Esophagus muscularis mucosa (tissue), 4 donors: ENCODE measurements around the gene BMP5. TPM values are rescaled to one million over a fixed set of nuclear protein-coding genes. Genes with fewer than 3 reads are reported as not detected.

Source experiments
- DNase-seq: peaks from one replicate; pipeline ENCODE4 v3.0.0-alpha.2; 2017; ENCODE audit errors: extremely low spot score
- H3K27ac ChIP-seq, 4 donors: fragments of 200-600 bp; sonication (generic); replicated peaks in 1 of 4; 1 replicate in 3 of 4; 2 replicates in 1 of 4; pipeline ENCODE4 v1.5.1; 2016 to 2019; ENCODE audit warnings: mild to moderate bottlenecking in 1 of 4
- H3K27me3 ChIP-seq, 4 donors: fragments of 200-600 bp; sonication (generic); one replicate each; pipeline versions ENCODE4 v1.5.1 to v1.6.0; 2016 to 2019
- H3K36me3 ChIP-seq, 4 donors: fragments of 200-600 bp; sonication (generic); one replicate each; pipeline ENCODE4 v1.5.1; 2016 to 2019
- H3K4me1 ChIP-seq, 4 donors: fragments of 200-600 bp; sonication (generic); one replicate each; pipeline ENCODE4 v1.5.1; 2016 to 2019
- H3K4me3 ChIP-seq, 4 donors: fragments of 200-600 bp; sonication (generic); 1 replicate in 2 of 4; 2 replicates in 2 of 4; pipeline ENCODE4 v1.5.1; 2016 to 2019; ENCODE audit warnings: mild to moderate bottlenecking in 4 of 4, moderate library complexity in 1 of 4
- H3K9me3 ChIP-seq, 4 donors: fragments of 200-600 bp; sonication (generic); 1 replicate in 3 of 4; 2 replicates in 1 of 4; pipeline ENCODE4 v1.5.1; 2016 to 2019
- CTCF ChIP-seq, 3 experiments: fragments of 200-600 bp in 2 of 3; fragments of 450-650 bp in 1 of 3; sonication (generic) in 2 of 3; IDR thresholded peaks; one replicate each; pipeline ENCODE4 v1.5.1; 2017 to 2019; ENCODE audit warnings: antibody characterized with exemption in 3 of 3, mild to moderate bottlenecking in 2 of 3, moderate library complexity in 1 of 3
- EP300 ChIP-seq: sonication (generic); formaldehyde crosslinking; IDR thresholded peaks from one replicate; pipeline ENCODE4 v1.6.1; 2017; ENCODE audit warnings: antibody characterized with exemption
- POLR2A ChIP-seq: fragments of 450-650 bp; IDR thresholded peaks from one replicate; pipeline ENCODE4 v1.6.1; 2017; ENCODE audit warnings: antibody characterized with exemption, moderate library complexity, mild to moderate bottlenecking, low read depth
- POLR2AphosphoS5 ChIP-seq, 2 donors: sonication (generic); formaldehyde crosslinking; IDR thresholded peaks; one replicate each; pipeline ENCODE4 v1.6.1; 2017; ENCODE audit warnings: antibody characterized with exemption in 2 of 2
- WGBS: methylation state at CpG from one replicate; pipeline ENCODE4 v1.1.5; 2018; 5-methylcytosine and 5-hydroxymethylcytosine counted together
- intact Hi-C: fragments of 100-400 bp; cut with DNase I; formaldehyde crosslinking; loops from one replicate; pipeline ENCODE4 v1.15.1; 2023
- total RNA-seq, 4 donors: library from RNA; depleted of rRNA; stranded (reverse); fragments of >200 nt; gene quantifications; one replicate each; pipeline versions ENCODE4 v1.1.0 to v1.2.1, GENCODE V29; 2016

Gene BMP5
- total RNA-seq, 4 donors from 2014 or later: 1.3 to 3.5 (median 1.6) TPM

GRCh38 chr6:55746473-55746872 lies 128.9 kb downstream of the BMP5 start:
- no peaks in the 10 kb centered on the region for H3K4me1 ChIP-seq
- 86% methylated on average over 1 of the region's 1 CpG for WGBS
- no peaks in the 10 kb centered on the region for H3K36me3 ChIP-seq
- no peaks in the 10 kb centered on the region for H3K9me3 ChIP-seq
- DNase-seq: no peak
- TF ChIP-seq POLR2A: no peak
- no peak for TF ChIP-seq CTCF (IDR thresholded peaks at IDR 0.05)
- TF ChIP-seq POLR2AphosphoS5 (IDR thresholded peaks at IDR 0.05): no peak
- no peak for TF ChIP-seq EP300
- H3K27ac ChIP-seq: no peak overlapping the region
- H3K27me3 ChIP-seq: no peaks in the 10 kb centered on the region
- no peak overlapping the region for H3K4me3 ChIP-seq
- intact Hi-C loops: no loop called here

DNA sequence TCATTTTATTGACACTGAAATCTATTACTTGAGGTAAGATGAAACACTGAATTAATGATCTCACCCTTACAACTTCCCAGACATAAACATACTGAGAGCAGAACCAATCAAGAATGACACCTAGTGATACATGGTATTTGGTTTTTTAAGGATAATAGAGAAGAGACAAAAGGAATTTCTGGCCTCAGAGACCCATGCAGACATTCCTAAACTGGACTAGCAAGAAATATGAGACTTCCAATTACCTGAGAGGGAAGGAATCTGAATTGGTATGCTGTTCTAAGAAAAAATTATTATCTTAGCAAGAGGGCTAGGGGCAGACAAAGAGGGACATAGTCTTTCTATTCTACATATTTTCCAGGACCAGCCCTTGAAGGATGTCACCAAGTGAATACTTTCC lies 141.1 kb downstream of the BMP5 start:
- Histone ChIP-seq H3K36me3 (no peaks in the 10 kb centered on the region), H3K9me3 (peaks cover 0 to 8% (median 2%) of the 10 kb centered on the region in 4 donors), H3K4me1 (no peaks in the 10 kb centered on the region), H3K27me3 (no peaks in the 10 kb centered on the region), H3K4me3 (no peak overlapping the region), H3K27ac (no peak overlapping the region)
- intact Hi-C loops: no loop called here
- TF ChIP-seq EP300 (no peak), CTCF (IDR thresholded peaks at IDR 0.05) (no peak), POLR2AphosphoS5 (IDR thresholded peaks at IDR 0.05) (no peak), POLR2A (no peak)
- no peak for DNase-seq

DNA sequence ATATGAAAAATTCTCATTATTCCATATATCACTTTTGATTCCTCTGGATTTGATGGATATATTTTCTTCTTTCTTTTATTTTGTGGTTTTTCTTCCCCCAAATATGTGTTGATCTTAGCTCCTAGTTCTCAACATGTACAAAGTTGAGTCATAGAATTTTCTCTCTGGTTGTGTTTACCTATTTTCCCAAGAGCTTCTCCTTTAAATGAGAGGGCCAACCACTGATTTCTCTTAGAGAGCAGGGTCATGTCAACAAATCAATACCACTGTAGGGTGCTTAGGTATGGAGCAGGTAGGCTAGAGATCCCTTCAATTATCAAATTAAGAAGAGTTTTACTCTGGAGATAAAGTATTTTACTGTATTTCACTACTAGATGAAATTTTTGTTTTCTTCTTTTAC lies 145.7 kb downstream of the BMP5 start:
- H3K27me3 ChIP-seq: no peaks in the 10 kb centered on the region
- TF ChIP-seq EP300: no peak
- TF ChIP-seq POLR2A: no peak
- no peak overlapping the region for H3K27ac ChIP-seq
- DNase-seq: no peak
- no peaks in the 10 kb centered on the region for H3K36me3 ChIP-seq
- H3K9me3 ChIP-seq: no peaks in the 10 kb centered on the region
- H3K4me1 ChIP-seq: no peaks in the 10 kb centered on the region
- H3K4me3 ChIP-seq: no peak overlapping the region
- intact Hi-C loops: no loop called here

DNA sequence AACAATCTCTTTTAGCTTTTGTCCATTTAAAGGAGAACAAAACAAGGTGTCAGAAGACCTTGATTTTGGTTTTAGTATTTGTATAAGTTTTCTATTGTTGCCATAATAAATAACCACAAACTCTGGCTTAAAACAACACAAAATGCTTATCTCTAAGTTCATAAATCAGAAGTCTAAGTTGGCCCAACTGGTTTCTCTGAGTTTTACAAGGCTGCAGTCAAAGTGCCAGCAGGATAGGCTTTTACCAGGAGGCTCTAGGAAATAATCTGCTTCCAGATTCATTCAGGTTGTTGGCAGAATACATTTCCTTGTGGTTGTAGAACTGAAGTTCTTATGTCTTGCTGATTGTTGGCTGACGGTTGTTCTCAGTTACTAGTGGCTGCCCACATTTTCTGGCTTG lies 149.2 kb downstream of the BMP5 start:
- intact Hi-C loops: no loop called here
- no peaks in the 10 kb centered on the region for H3K27me3 ChIP-seq
- no peak overlapping the region for H3K4me3 ChIP-seq
- no peak overlapping the region for H3K27ac ChIP-seq
- H3K4me1 ChIP-seq: no peaks in the 10 kb centered on the region
- no peaks in the 10 kb centered on the region for H3K36me3 ChIP-seq
- H3K9me3 ChIP-seq: no peaks in the 10 kb centered on the region
- 62% methylated on average over 1 of the region's 1 CpG for WGBS
- TF ChIP-seq POLR2A (no peak), POLR2AphosphoS5 (IDR thresholded peaks at IDR 0.05) (no peak), CTCF (IDR thresholded peaks at IDR 0.05) (no peak), EP300 (no peak)
- DNase-seq: no peak

DNA sequence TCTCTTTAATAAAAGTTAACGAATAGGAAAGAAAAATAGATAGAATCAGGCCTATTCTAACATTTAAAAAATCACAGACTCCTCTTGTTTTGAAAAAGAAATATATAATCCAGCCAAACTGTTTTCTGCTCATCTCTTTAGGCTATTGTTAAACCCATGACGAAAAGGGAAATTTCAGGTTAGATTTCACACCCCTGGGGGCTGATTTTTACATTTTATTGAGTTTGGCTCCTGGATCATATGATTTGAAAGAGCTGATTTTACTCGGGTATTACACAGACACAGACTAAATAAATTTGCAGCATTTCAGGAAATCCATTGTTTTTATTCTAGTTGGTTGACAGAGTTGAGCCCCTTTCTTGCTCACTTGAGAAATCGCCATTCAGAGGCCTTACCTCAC lies 160.6 kb downstream of the BMP5 start:
- 82% methylated on average over 4 of the region's 4 CpGs for WGBS
- Histone ChIP-seq H3K4me3 (no peak overlapping the region), H3K27me3 (no peaks in the 10 kb centered on the region), H3K27ac (no peak overlapping the region), H3K9me3 (no peaks in the 10 kb centered on the region), H3K4me1 (peaks cover 0 to 8% (median 7%) of the 10 kb centered on the region in 4 donors), H3K36me3 (no peaks in the 10 kb centered on the region)
- DNase-seq: no peak
- intact Hi-C loops: no loop called here
- TF ChIP-seq EP300 (no peak), POLR2A (no peak), CTCF (IDR thresholded peaks at IDR 0.05) (no peak), POLR2AphosphoS5 (IDR thresholded peaks at IDR 0.05) (no peak)
